HG02852 (cell line): ENCODE data around the gene A2M.
A peak's percentile ranks its signal among the peaks of the same experiment; 100 is the strongest.

Experiments used
- ATAC-seq: cut with Tn5 transposase; IDR thresholded peaks from one replicate; pipeline ENCODE4 v1.9.1; 2021; ENCODE audit warnings: mild to moderate bottlenecking, moderate library complexity; ENCODE audit not compliant: unreplicated experiment

The A2M gene

DNA sequence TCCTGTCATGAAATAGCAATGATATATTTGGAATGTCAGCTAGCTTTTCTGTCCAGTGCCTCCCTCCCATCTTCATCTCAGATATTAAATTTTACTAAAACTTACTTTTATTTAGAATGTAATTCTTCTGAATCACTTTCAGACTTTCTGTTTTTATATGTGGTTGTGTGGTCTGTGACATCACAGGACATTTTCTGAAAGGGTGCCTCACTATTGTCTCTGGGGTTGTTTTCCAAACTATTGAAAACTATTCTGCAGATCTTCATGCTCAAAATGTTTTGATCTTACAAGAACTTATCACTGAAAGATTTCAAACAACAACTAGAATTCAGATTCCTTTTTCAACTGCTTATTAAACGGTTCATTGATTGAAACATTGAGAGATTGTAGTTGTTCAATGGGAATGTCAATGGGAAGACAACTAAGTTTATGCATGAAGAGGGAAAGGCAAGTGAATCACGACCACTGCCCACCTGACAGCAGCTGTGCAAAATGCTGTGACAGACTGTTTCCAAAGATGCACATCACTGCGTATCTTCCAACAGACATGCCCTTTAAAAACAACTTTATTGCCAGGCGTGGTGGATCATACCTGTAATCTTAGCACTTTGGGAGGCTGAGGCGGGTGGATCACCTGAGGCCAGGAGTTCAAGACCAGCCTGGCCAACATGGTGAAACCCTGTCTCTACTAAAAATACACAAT lies 75.1 kb downstream of the A2M start:
- ATAC-seq = no peak

GRCh38 chr12:9039397-9039977 lies 76.2 kb downstream of the A2M start:
- ATAC-seq = peak; percentile 52

DNA sequence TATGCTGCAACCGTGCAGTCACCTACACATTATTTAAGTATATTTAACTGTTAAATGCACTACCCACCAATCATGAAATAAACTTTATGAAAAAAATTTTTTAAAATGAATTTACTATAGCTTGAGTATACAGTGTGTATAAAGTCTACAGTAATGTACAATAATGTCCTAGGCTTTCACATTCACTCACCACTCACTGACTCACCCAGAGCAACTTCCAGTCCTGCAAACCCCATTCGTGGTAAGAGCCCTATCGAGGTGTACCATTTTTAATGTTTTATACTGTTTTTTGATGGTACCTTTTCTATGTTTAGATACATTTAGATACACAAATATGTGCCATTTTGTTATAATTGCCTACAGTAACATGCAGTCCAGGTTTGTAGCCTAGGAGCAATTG lies 78.3 kb downstream of the A2M start:
- no peak for ATAC-seq

GRCh38 chr12:9036227-9036626 lies 79.5 kb downstream of the A2M start:
- ATAC-seq = no peak

GRCh38 chr12:9034095-9034494 lies 81.6 kb downstream of the A2M start:
- no peak for ATAC-seq

DNA sequence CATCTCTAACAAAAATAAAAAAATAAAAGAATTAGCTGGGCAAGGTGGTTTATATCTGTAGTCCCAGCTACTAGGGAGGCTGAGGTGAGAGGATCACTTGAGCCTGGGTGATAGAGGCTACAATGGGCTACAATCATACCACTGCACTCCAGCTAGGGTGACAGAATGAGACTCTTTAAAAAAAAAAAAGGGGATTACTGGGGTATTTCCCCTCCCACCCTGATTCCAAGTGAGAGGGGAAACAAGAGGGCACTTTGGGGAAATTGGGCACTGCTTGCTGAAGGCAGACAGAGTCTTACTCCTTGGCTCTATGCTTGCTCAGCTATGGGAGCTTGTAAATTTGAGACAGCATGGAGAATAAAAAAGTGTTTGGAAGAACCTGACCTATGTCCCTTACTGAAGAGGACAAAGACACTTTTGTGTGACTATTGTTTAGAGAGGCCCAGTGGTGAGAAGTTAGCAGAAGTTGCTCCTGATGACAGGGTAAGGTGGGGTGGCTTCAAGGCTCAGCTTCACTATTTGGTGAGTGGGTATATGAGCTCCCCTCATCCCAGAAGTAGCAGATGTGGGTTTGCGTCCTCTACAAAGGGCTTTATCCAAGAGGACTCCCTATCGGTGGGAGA lies 82.3 kb downstream of the A2M start:
- no peak for ATAC-seq

GRCh38 chr12:9032202-9032964 lies 83.3 kb downstream of the A2M start:
- ATAC-seq = no peak

DNA sequence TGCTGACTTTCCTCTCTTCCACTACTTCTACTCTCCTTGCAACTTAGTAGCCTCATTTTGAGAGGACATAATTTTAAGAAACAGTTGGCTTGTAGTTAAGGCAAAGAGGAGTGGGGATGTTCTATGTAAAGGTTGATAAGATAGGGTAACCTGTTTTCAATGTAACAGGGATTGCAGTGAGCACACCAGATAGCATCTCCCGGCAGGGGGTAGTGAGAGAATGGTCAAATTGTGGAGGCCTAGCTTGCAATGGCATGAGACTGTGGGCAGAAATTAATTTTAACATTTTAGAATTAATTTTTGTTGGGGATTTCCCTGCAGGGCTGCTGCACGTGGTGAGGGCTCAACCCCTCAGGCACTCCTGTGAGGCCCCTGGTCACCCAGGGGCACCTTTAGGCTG lies 84.9 kb downstream of the A2M start:
- no peak for ATAC-seq

GRCh38 chr12:9027161-9028059 lies 88.3 kb downstream of the A2M start:
- ATAC-seq = no peak

GRCh38 chr12:9024512-9024911 lies 91.2 kb downstream of the A2M start:
- ATAC-seq = no peak

GRCh38 chr12:9022592-9022991 lies 93.1 kb downstream of the A2M start:
- ATAC-seq = no peak
